ENCODE data around the gene IL36G. TPM values are rescaled to one million over a fixed set of nuclear protein-coding genes. Genes with fewer than 3 reads are reported as not detected.
A peak's percentile ranks its signal among the peaks of the same experiment; 100 is the strongest.
"Not testable (repeated sequence)": the region's sequence is repeated elsewhere in the genome, so short reads cannot be mapped to it uniquely, and the experiment has no call there.

Gene IL36G
- 0.24 TPM for total RNA-seq
- 2.7 TPM for polyA plus RNA-seq
- long read RNA-seq, donor 1 = 0 reads
- long read RNA-seq, donor 2 = 0 reads
- long read RNA-seq, donor 3 = 0 reads
- long read RNA-seq, donor 4 = 0 reads
- long read RNA-seq, donor 5 = 0 reads
- long read RNA-seq, donor 6 = 0 reads
- long read RNA-seq, donor 7 = 0 reads
- long read RNA-seq, donor 8 = 0 reads
- long read RNA-seq, donor 9 = 0 reads
- long read RNA-seq, donor 10 = 0 reads

GRCh38 chr2:112977559-112978056, at the start of gene IL36G:
TSS of gene IL36G (plus strand) at chr2:112978006. CDS start at chr2:112978639, 633 bp downstream.
- H3K4me3 ChIP-seq (ENCODE audit: low read length in 2 of 2) = no peak within 1 kb of the TSS
- H3K27me3 ChIP-seq (ENCODE audit: control insufficient read depth in 2 of 2, insufficient read depth in 1 of 2, low read length in 1 of 2) = no peaks in the 10 kb centered on the region
- peaks cover 4 to 13% of the 10 kb centered on the region in 2 donors for H3K4me1 ChIP-seq (ENCODE audit: control insufficient read depth in 2 of 2, insufficient read depth in 2 of 2, low read length in 2 of 2)
- H3K9me3 ChIP-seq (ENCODE audit: control insufficient read depth in 2 of 2, insufficient read depth in 1 of 2, low read length in 1 of 2) = no peaks in the 10 kb centered on the region
- H3K27ac ChIP-seq (ENCODE audit: low read depth in 1 of 2, low read length in 1 of 2) = no peak within 1 kb of the TSS
- DNase-seq (ENCODE audit: low read depth in 6 of 9, low spot score in 9 of 9) = no peak
- 84% methylated on average over 7 of the region's 7 CpGs for WGBS
- H3K36me3 ChIP-seq (ENCODE audit: control insufficient read depth in 2 of 2, insufficient read depth in 2 of 2, low read length in 1 of 2) = no peaks in the 10 kb centered on the region

- 98% methylated on average over 12 of the region's 12 CpGs for whole genome bisulfite sequencing
- DNase-seq (ENCODE audit: low read depth in 6 of 9, low spot score in 9 of 9) = no peak
- H3K9me3 ChIP-seq (ENCODE audit: control insufficient read depth in 2 of 2, insufficient read depth in 1 of 2, low read length in 1 of 2) = no peaks in the 10 kb centered on the region
- no peaks in the 10 kb centered on the region for H3K27me3 ChIP-seq (ENCODE audit: control insufficient read depth in 2 of 2, insufficient read depth in 1 of 2, low read length in 1 of 2)
- H3K4me1 ChIP-seq (ENCODE audit: control insufficient read depth in 2 of 2, insufficient read depth in 2 of 2, low read length in 2 of 2) = no peaks in the 10 kb centered on the region
- H3K36me3 ChIP-seq (ENCODE audit: control insufficient read depth in 2 of 2, insufficient read depth in 2 of 2, low read length in 1 of 2) = no peaks in the 10 kb centered on the region
- no peak overlapping the region for H3K27ac ChIP-seq (ENCODE audit: low read depth in 1 of 2, low read length in 1 of 2)
- no peak overlapping the region for H3K4me3 ChIP-seq (ENCODE audit: low read length in 2 of 2)
Measured at GRCh38 chr2:112933261-112933660, 44.5 kb upstream of the IL36G start.

- 97% methylated on average over 2 of the region's 2 CpGs for WGBS
- H3K36me3 ChIP-seq (ENCODE audit: control insufficient read depth in 2 of 2, insufficient read depth in 2 of 2, low read length in 1 of 2) = not testable (repeated sequence)
Measured at GRCh38 chr2:112934117-112934516, 43.7 kb upstream of the IL36G start.

GRCh38 chr2:112936927-112937232, 40.9 kb upstream of the IL36G start:
- Histone ChIP-seq H3K36me3 (ENCODE audit: control insufficient read depth in 2 of 2, insufficient read depth in 2 of 2, low read length in 1 of 2) (no peaks in the 10 kb centered on the region), H3K27ac (ENCODE audit: low read depth in 1 of 2, low read length in 1 of 2) (no peak overlapping the region), H3K4me1 (ENCODE audit: control insufficient read depth in 2 of 2, insufficient read depth in 2 of 2, low read length in 2 of 2) (no peaks in the 10 kb centered on the region), H3K27me3 (ENCODE audit: control insufficient read depth in 2 of 2, insufficient read depth in 1 of 2, low read length in 1 of 2) (no peaks in the 10 kb centered on the region), H3K4me3 (ENCODE audit: low read length in 2 of 2) (no peak overlapping the region), H3K9me3 (ENCODE audit: control insufficient read depth in 2 of 2, insufficient read depth in 1 of 2, low read length in 1 of 2) (no peaks in the 10 kb centered on the region)
- 95% methylated on average over 2 of the region's 2 CpGs for WGBS
- DNase-seq (ENCODE audit: low read depth in 6 of 9, low spot score in 9 of 9) = no peak

More at GRCh38 chr2:112934117-112934516, 43.7 kb upstream of the IL36G start:
- H3K4me3 ChIP-seq (ENCODE audit: low read length in 2 of 2); H3K27me3 ChIP-seq (ENCODE audit: control insufficient read depth in 2 of 2, insufficient read depth in 1 of 2, low read length in 1 of 2); DNase-seq (ENCODE audit: low read depth in 6 of 9, low spot score in 9 of 9); H3K27ac ChIP-seq (ENCODE audit: low read depth in 1 of 2, low read length in 1 of 2); H3K9me3 ChIP-seq (ENCODE audit: control insufficient read depth in 2 of 2, insufficient read depth in 1 of 2, low read length in 1 of 2); H3K4me1 ChIP-seq (ENCODE audit: control insufficient read depth in 2 of 2, insufficient read depth in 2 of 2, low read length in 2 of 2): not testable (repeated sequence)

- Histone ChIP-seq H3K4me1 (ENCODE audit: control insufficient read depth in 2 of 2, insufficient read depth in 2 of 2, low read length in 2 of 2) (no peaks in the 10 kb centered on the region), H3K36me3 (ENCODE audit: control insufficient read depth in 2 of 2, insufficient read depth in 2 of 2, low read length in 1 of 2) (no peaks in the 10 kb centered on the region), H3K27ac (ENCODE audit: low read depth in 1 of 2, low read length in 1 of 2) (no peak overlapping the region), H3K9me3 (ENCODE audit: control insufficient read depth in 2 of 2, insufficient read depth in 1 of 2, low read length in 1 of 2) (no peaks in the 10 kb centered on the region), H3K27me3 (ENCODE audit: control insufficient read depth in 2 of 2, insufficient read depth in 1 of 2, low read length in 1 of 2) (no peaks in the 10 kb centered on the region), H3K4me3 (ENCODE audit: low read length in 2 of 2) (no peak overlapping the region)
- DNase-seq (ENCODE audit: low read depth in 6 of 9, low spot score in 9 of 9) = no peak
- 60% methylated on average over 5 of the region's 5 CpGs for WGBS
Measured at GRCh38 chr2:112938904-112939303, 38.9 kb upstream of the IL36G start.

GRCh38 chr2:112939425-112939824, 38.4 kb upstream of the IL36G start:
- no peaks in the 10 kb centered on the region for H3K27me3 ChIP-seq (ENCODE audit: control insufficient read depth in 2 of 2, insufficient read depth in 1 of 2, low read length in 1 of 2)
- H3K27ac ChIP-seq (ENCODE audit: low read depth in 1 of 2, low read length in 1 of 2) = no peak overlapping the region
- 98% methylated on average over 5 of the region's 5 CpGs for WGBS
- H3K4me1 ChIP-seq (ENCODE audit: control insufficient read depth in 2 of 2, insufficient read depth in 2 of 2, low read length in 2 of 2) = no peaks in the 10 kb centered on the region
- H3K9me3 ChIP-seq (ENCODE audit: control insufficient read depth in 2 of 2, insufficient read depth in 1 of 2, low read length in 1 of 2) = no peaks in the 10 kb centered on the region
- H3K4me3 ChIP-seq (ENCODE audit: low read length in 2 of 2) = no peak overlapping the region
- DNase-seq (ENCODE audit: low read depth in 6 of 9, low spot score in 9 of 9) = no peak
- no peaks in the 10 kb centered on the region for H3K36me3 ChIP-seq (ENCODE audit: control insufficient read depth in 2 of 2, insufficient read depth in 2 of 2, low read length in 1 of 2)

- 79% methylated on average over 3 of the region's 3 CpGs for WGBS
- Histone ChIP-seq H3K4me3 (ENCODE audit: low read length in 2 of 2) (no peak overlapping the region), H3K27ac (ENCODE audit: low read depth in 1 of 2, low read length in 1 of 2) (no peak overlapping the region), H3K27me3 (ENCODE audit: control insufficient read depth in 2 of 2, insufficient read depth in 1 of 2, low read length in 1 of 2) (no peaks in the 10 kb centered on the region), H3K9me3 (ENCODE audit: control insufficient read depth in 2 of 2, insufficient read depth in 1 of 2, low read length in 1 of 2) (peaks cover 0 to 3% of the 10 kb centered on the region in 2 donors), H3K4me1 (ENCODE audit: control insufficient read depth in 2 of 2, insufficient read depth in 2 of 2, low read length in 2 of 2) (no peaks in the 10 kb centered on the region), H3K36me3 (ENCODE audit: control insufficient read depth in 2 of 2, insufficient read depth in 2 of 2, low read length in 1 of 2) (no peaks in the 10 kb centered on the region)
- no peak for DNase-seq (ENCODE audit: low read depth in 6 of 9, low spot score in 9 of 9)
Measured at GRCh38 chr2:112940859-112941625, 36.8 kb upstream of the IL36G start.

- WGBS = 38% methylated on average over 14 of the region's 14 CpGs
- Histone ChIP-seq H3K4me1 (ENCODE audit: control insufficient read depth in 2 of 2, insufficient read depth in 2 of 2, low read length in 2 of 2) (no peaks in the 10 kb centered on the region), H3K36me3 (ENCODE audit: control insufficient read depth in 2 of 2, insufficient read depth in 2 of 2, low read length in 1 of 2) (no peaks in the 10 kb centered on the region), H3K27ac (ENCODE audit: low read depth in 1 of 2, low read length in 1 of 2) (no peak overlapping the region), H3K27me3 (ENCODE audit: control insufficient read depth in 2 of 2, insufficient read depth in 1 of 2, low read length in 1 of 2) (no peaks in the 10 kb centered on the region), H3K4me3 (ENCODE audit: low read length in 2 of 2) (no peak overlapping the region), H3K9me3 (ENCODE audit: control insufficient read depth in 2 of 2, insufficient read depth in 1 of 2, low read length in 1 of 2) (peaks cover 0 to 11% of the 10 kb centered on the region in 2 donors)
- peak; percentile 33 to 85 (median 59) for DNase-seq (ENCODE audit: low read depth in 6 of 9, low spot score in 9 of 9)
Measured at GRCh38 chr2:112941753-112942653, 35.8 kb upstream of the IL36G start.

- no peaks in the 10 kb centered on the region for H3K36me3 ChIP-seq (ENCODE audit: control insufficient read depth in 2 of 2, insufficient read depth in 2 of 2, low read length in 1 of 2)
- no peak for DNase-seq (ENCODE audit: low read depth in 6 of 9, low spot score in 9 of 9)
- H3K4me1 ChIP-seq (ENCODE audit: control insufficient read depth in 2 of 2, insufficient read depth in 2 of 2, low read length in 2 of 2) = no peaks in the 10 kb centered on the region
- no peak overlapping the region for H3K4me3 ChIP-seq (ENCODE audit: low read length in 2 of 2)
- no peak overlapping the region for H3K27ac ChIP-seq (ENCODE audit: low read depth in 1 of 2, low read length in 1 of 2)
- no peaks in the 10 kb centered on the region for H3K27me3 ChIP-seq (ENCODE audit: control insufficient read depth in 2 of 2, insufficient read depth in 1 of 2, low read length in 1 of 2)
- WGBS = 87% methylated on average over 2 of the region's 2 CpGs
- peaks cover 0 to 12% of the 10 kb centered on the region in 2 donors for H3K9me3 ChIP-seq (ENCODE audit: control insufficient read depth in 2 of 2, insufficient read depth in 1 of 2, low read length in 1 of 2)
Measured at GRCh38 chr2:112942654-112943002, 35.2 kb upstream of the IL36G start.
